Thoracic aorta (tissue), 2 donors: ENCODE data around the gene ZNF609. TPM values are rescaled to one million over a fixed set of nuclear protein-coding genes. Genes with fewer than 3 reads are reported as not detected.
A peak's percentile ranks its signal among the peaks of the same experiment; 100 is the strongest.

ENCODE experiments used
- ATAC-seq: fragments of 150-250 bp; one replicate; pipeline ENCODE4 v1.8.0; 2017; ENCODE audit warnings: low read depth; ENCODE audit not compliant: insufficient number of reproducible peaks, low FRiP score
- DNase-seq: peaks from one replicate; pipeline ENCODE4 v3.0.0-alpha.2; 2020; ENCODE audit warnings: low spot score
- H3K27ac ChIP-seq, 2 donors: fragments of 200-600 bp; sonication (generic); 1 replicate in 1 of 2; 2 replicates in 1 of 2; pipeline ENCODE4 v1.5.1; 2016; ENCODE audit warnings: mild to moderate bottlenecking in 2 of 2, moderate library complexity in 2 of 2
- H3K27me3 ChIP-seq: fragments of 200-600 bp; sonication (generic); replicated peaks from 2 replicates; pipeline ENCODE4 v1.6.0; 2016; ENCODE audit warnings: mild to moderate bottlenecking; ENCODE audit not compliant: insufficient read depth
- H3K36me3 ChIP-seq: fragments of 200-600 bp; sonication (generic); one replicate; pipeline ENCODE4 v1.5.1; 2016
- H3K4me1 ChIP-seq, 2 donors: fragments of 200-600 bp; sonication (generic); 1 replicate in 1 of 2; 2 replicates in 1 of 2; pipeline versions ENCODE4 v1.5.1 to v1.6.0; 2016; ENCODE audit warnings: low read depth in 2 of 2, mild to moderate bottlenecking in 1 of 2; ENCODE audit not compliant: control insufficient read depth in 1 of 2
- H3K4me3 ChIP-seq: fragments of 200-600 bp; sonication (generic); 2 replicates; pipeline ENCODE4 v1.5.1; 2016; ENCODE audit warnings: mild to moderate bottlenecking
- H3K9me3 ChIP-seq: fragments of 200-600 bp; sonication (generic); 2 replicates; pipeline ENCODE4 v1.5.1; 2016
- CTCF ChIP-seq: fragments of 200-600 bp; sonication (generic); IDR thresholded peaks from one replicate; pipeline ENCODE4 v1.5.1; 2019; ENCODE audit warnings: antibody characterized with exemption
- total RNA-seq, 2 donors: library from RNA; depleted of rRNA; stranded (reverse); fragments of >200 nt; gene quantifications; one replicate each; pipeline versions ENCODE4 v1.1.0 to v1.2.3, GENCODE V29; 2016

ZNF609 gene
- 10 to 100 TPM; 25.2 to 38.8 TPM for total RNA-seq

GRCh38 chr15:64460206-64460723, at the start of gene ZNF609:
TSS of gene ZNF609 (plus strand) at chr15:64460578. CDS start at chr15:64499420, 38,842 bp downstream.
- Histone ChIP-seq H3K4me3 (peak within 1 kb of the TSS; percentile 79), H3K4me1 (peaks cover 24 to 34% of the 10 kb centered on the region in 2 donors), H3K9me3 (no peaks in the 10 kb centered on the region), H3K27me3 (no peaks in the 10 kb centered on the region), H3K36me3 (no peaks in the 10 kb centered on the region), H3K27ac (peak within 1 kb of the TSS; percentile 56 to 68)
- no peak for TF ChIP-seq CTCF
- ATAC-seq (peak; percentile 58), DNase-seq (peak; percentile 81)

GRCh38 chr15:64412216-64412615, 48.2 kb upstream of the ZNF609 start:
- Histone ChIP-seq H3K27ac (no peak overlapping the region), H3K9me3 (no peaks in the 10 kb centered on the region), H3K4me1 (no peaks in the 10 kb centered on the region), H3K36me3 (peaks cover 37% of the 10 kb centered on the region), H3K4me3 (no peak overlapping the region), H3K27me3 (no peaks in the 10 kb centered on the region)
- no peak for ATAC-seq
- no peak for TF ChIP-seq CTCF
- no peak for DNase-seq

GRCh38 chr15:64422697-64423096, 37.7 kb upstream of the ZNF609 start:
- Histone ChIP-seq H3K4me3 (no peak overlapping the region), H3K9me3 (no peaks in the 10 kb centered on the region), H3K27ac (no peak overlapping the region), H3K36me3 (peaks cover 38% of the 10 kb centered on the region), H3K4me1 (no peaks in the 10 kb centered on the region), H3K27me3 (no peaks in the 10 kb centered on the region)
- TF ChIP-seq CTCF = no peak
- DNase-seq (no peak), ATAC-seq (no peak)

- TF ChIP-seq CTCF = no peak
- Histone ChIP-seq H3K27me3 (no peaks in the 10 kb centered on the region), H3K9me3 (no peaks in the 10 kb centered on the region), H3K27ac (no peak overlapping the region), H3K4me3 (no peak overlapping the region), H3K4me1 (no peaks in the 10 kb centered on the region), H3K36me3 (peaks cover 38% of the 10 kb centered on the region)
- no peak for DNase-seq
- no peak for ATAC-seq
Observed at GRCh38 chr15:64423970-64424369, 36.4 kb upstream of the ZNF609 start.

- Histone ChIP-seq H3K4me3 (no peak overlapping the region), H3K27me3 (no peaks in the 10 kb centered on the region), H3K4me1 (peaks cover 0 to 9% of the 10 kb centered on the region in 2 donors), H3K27ac (no peak overlapping the region), H3K36me3 (peaks cover 26% of the 10 kb centered on the region), H3K9me3 (no peaks in the 10 kb centered on the region)
- no peak for TF ChIP-seq CTCF
- DNase-seq (no peak), ATAC-seq (no peak)
Observed at GRCh38 chr15:64425221-64425620, 35.2 kb upstream of the ZNF609 start.
